Suppressor macrophage (primary cell): ENCODE results near the gene CDH13.

ENCODE experiments used
- DNase-seq, 4 experiments: peaks; one replicate each; pipeline ENCODE4 v3.0.0-alpha.2; 2020 to 2022

The CDH13 gene

GRCh38 chr16:83734136-83734535 lies 1107.4 kb downstream of the CDH13 start:
- no peak for DNase-seq

DNA sequence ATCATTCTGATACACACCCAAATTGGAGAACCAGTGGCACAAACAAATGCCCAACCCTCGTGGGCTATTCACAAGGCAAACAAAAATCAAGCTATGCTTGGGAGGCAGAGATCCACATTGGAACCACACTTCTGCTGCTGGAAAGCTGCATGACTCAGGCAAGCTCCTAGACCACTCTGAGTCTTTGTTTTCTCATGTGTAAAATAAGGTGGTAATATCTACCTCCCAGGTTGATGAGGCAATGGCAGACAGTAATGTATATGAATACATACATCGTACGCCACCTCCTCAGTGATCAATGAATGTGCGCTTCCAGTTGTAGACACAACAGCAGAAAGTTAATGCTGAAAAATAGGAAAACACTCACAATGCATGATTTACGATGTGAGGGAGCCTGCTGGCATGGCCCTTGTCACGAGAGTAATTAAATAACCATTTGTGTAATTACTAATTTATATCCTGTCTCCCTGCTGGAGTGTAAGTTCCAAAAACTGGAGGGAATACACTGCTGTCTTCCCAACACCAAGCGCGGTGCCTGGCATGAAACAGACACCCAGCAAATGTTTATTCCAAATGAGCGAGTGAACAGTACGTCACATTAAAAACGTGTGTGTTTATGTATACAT lies 1111.1 kb downstream of the CDH13 start:
- DNase-seq: no peak

- no peak for DNase-seq
Measured at GRCh38 chr16:83738923-83739503, 1112.2 kb downstream of the CDH13 start.

- DNase-seq: no peak
Measured at GRCh38 chr16:83742124-83742899, 1115.5 kb downstream of the CDH13 start.

- no peak for DNase-seq
Measured at GRCh38 chr16:83743241-83743640, 1116.5 kb downstream of the CDH13 start.

- DNase-seq: no peak
Measured at GRCh38 chr16:83743720-83744119, 1117.0 kb downstream of the CDH13 start.

DNA sequence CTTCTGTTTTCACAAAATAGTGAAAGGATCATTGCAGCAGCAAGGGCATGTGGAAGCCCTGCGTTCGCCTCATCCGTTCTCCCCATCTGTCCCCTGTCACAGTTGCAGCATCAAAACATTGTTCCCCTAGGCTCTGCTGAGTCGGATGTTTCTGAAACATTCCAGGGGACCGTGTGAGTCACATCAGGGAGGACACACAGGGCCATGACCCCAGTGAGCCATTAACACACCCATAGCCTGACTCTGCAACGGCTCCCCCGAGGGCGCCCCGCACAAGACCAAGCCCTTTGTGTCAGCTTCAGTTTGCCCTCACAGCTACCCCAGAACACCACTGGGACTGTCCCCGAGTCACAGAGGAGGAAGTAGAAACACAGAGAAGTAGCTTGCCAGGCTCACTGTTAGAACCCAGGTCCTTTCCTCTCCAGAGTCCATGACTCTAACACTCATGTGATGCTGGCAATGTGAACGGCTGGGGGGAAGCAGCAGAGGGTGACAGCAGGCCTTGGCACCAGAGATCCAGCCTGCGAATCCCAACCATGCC lies 1117.7 kb downstream of the CDH13 start:
- peak; percentile 94 to 98 (median 95) for DNase-seq

DNA sequence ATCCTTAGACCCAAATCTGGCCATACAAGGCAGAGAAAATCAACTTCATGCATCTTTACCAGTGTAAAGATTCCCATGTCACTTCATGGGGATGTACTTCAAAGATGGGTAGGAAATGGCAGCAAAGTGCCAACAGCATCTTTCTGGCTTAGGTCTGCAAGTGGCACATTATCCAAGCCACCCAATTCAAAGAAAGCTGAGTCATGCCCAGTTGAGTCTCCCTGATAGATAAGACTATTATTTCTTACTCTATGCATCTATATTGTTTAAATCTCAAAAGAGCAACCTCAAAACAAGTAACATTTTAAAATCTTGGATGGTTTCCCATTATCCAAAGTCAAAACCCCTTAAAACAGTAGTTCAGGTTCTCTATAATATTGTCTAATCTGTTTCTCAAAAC lies 1119.8 kb downstream of the CDH13 start:
- no peak for DNase-seq

DNA sequence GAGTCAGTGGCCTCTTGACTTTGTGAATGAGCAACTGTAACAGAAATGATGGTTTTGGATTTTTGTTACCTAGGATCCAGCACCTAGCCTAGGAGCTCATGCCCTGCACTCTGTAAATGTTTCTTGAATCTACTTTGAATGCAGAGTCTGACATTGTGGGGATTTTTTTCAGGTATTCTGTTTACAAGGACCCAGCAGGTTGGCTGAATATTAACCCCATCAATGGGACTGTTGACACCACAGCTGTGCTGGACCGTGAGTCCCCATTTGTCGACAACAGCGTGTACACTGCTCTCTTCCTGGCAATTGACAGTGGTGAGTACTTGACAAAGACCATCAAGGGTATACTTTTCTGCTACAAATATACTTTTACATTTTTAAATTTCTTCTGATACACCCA lies 1121.2 kb downstream of the CDH13 start:
- no peak for DNase-seq

- DNase-seq: no peak
Measured at GRCh38 chr16:83755391-83755790, 1128.6 kb downstream of the CDH13 start.

DNA sequence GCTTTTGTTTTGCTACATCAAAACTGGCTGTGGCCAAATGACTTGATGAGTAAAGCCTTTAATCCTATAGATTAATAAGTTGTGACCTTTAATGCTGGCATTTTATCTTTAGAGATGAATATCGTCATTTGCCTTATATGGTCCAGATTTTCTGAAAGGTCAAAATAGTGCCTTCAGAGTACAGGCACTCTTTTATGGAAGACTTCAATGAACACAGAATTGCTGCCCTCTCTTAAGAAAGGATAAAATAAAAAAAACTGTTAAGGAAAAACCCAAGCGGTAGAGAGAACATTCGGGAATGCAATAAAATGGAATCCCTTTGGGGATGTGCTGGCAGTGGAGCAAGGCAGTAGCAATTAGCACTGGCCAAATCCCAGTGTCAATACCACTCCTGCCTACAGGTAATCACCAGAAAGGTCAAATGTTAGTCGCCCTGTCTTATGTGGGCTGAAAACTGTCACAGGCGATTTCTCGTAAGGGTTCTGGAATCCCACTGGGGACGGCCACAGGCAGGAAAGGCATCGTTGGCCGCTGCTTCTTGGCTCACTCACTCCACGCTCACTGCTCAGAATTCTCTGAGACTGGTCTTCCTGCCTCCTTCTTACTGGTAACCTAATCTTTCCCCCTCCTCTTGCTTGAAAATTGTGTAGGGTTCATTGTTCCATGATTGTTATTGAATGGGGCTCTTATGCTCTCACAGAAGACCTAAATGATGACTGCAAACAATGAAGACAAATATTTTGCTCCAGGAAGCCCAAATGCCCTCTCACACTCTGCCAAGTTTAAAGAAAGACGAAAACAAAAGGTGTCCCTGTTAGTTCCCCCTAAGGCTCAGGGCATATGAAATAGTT lies 1135.6 kb downstream of the CDH13 start:
- no peak for DNase-seq

- DNase-seq: no peak
Measured at GRCh38 chr16:83762992-83763358, 1136.2 kb downstream of the CDH13 start.

DNA sequence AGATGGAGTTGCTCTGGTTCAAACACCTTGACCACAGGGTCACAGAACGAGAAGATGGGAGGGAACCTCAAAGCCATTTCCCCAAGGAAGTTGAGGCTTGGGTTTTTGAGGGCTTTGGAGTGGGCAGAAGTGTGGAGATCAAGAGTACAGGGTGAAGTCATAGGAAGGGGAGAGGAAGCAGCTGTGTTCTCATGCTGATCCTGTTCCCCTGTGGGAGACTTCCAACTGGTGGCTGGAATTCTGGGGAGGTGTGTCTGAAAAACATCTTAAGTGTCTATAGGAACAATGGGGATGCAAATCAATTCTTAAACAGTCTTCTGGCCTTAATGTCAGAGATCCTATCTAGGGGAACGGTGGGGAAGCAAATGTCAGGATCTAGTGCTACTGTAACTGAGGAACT lies 1142.2 kb downstream of the CDH13 start:
- peak; percentile 25 to 55 (median 51) for DNase-seq

- DNase-seq: peak; percentile 30 to 67 (median 50)
Measured at GRCh38 chr16:83769397-83770008, 1142.7 kb downstream of the CDH13 start.

- DNase-seq: peak in 1 of 4 experiments; percentile 15
Measured at GRCh38 chr16:83771306-83771942, 1144.7 kb downstream of the CDH13 start.

GRCh38 chr16:83772806-83773205 lies 1146.0 kb downstream of the CDH13 start:
- DNase-seq: no peak

GRCh38 chr16:83774066-83774465 lies 1147.3 kb downstream of the CDH13 start:
- DNase-seq: peak; percentile 32 to 73 (median 62)

DNA sequence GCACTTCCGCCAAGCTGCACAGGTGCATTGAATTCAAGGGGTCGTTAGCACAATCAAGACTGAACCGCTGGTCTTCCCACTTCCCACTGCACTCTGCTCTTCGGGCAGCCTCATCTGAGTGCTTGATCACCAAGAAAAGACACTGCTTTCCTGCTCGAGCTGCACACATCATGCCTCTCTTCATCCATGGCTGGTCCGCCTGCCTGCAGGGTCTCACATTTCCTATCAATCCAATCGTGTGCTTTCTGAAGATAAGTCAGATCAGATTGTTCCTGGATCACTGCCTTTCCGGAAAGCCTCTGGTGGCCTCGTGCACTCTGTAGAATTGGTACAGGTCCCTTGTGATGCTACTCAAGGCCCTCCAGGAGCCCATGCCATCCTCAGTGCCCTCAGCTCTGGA lies 1150.2 kb downstream of the CDH13 start:
- no peak for DNase-seq

DNA sequence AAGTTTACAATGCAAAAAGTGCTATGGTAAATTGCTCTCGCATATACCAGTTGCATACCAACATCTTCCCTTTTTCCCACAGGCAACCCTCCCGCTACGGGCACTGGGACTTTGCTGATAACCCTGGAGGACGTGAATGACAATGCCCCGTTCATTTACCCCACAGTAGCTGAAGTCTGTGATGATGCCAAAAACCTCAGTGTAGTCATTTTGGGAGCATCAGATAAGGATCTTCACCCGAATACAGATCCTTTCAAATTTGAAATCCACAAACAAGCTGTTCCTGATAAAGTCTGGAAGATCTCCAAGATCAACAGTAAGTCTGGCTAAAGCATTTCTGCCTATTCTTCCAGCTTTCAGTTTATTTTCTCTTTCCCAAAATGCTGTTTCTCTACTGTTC lies 1153.1 kb downstream of the CDH13 start:
- DNase-seq: no peak

- no peak for DNase-seq
Measured at GRCh38 chr16:83785455-83785854, 1158.7 kb downstream of the CDH13 start.

GRCh38 chr16:83789642-83790401 lies 1163.1 kb downstream of the CDH13 start:
- DNase-seq: no peak
